SK-N-MC (cell line): ENCODE results near the gene ZMYND19.

Source experiments
- EZH2 ChIP-seq: fragments of 200-600 bp; sonication (generic); IDR thresholded peaks from one replicate; pipeline ENCODE4 v1.6.1; 2017; ENCODE audit warnings: antibody characterized with exemption
- POLR2AphosphoS5 ChIP-seq: IDR thresholded peaks from 2 replicates; pipeline ENCODE4 v1.6.1; 2012; ENCODE audit warnings: mild to moderate bottlenecking, low read depth, low read length, borderline replicate concordance

- TF ChIP-seq EZH2 (no peak), POLR2AphosphoS5 (no peak)
These were observed 20.6 kb downstream of the ZMYND19 start for GRCh38 chr9:137569609-137570203.
